ENCODE results near the gene KRT79. TPM values are rescaled to one million over a fixed set of nuclear protein-coding genes. Genes with fewer than 3 reads are reported as not detected.

Gene KRT79
- total RNA-seq, 1 experiment from 2014 or later, result not detected

DNA sequence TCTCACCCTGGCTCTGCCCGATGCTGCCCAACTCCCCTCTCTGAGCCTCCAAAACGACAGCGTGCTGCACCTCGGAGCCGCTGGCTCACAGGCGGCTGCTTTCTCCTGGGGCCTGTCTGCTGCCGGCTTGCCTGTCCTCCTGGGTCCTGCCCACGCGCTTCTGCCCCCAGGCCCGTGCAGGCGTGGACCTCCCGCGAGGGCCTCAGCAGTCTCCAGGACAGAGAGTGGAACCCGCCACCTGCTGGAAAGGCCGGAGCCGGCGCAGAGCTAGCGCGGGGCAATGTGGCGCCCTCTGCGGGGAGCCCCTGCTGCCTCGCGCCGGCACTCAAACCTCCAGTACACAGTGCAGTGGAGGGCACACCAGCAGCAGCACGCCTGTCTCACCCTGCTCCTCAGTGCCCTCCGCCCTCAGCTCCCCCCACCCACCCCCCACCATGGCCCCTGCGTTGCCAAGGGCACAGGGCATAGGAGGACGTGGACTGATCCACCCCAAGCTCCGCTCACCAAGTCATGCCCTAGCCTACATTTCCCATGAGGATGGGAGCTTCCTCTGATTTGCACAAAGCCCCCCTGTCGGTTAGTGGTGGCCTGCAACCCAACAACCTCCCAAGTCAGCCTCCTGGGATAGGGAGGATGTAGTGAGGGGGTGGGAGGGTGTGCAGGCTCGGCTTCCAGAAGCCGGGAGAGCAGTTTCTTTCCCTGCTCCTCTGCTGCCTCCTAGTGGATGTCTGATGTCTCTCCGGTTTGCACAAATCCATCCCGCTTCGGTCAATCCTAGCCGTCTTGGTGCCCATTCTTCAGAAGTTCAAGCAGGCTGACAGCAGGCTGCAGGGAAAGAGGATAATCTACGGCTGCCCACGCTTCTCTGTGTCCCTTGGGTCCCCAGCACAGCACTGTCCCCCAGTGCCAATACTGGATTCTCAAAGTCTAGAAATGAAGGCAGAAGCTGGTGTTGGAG lies 45.6 kb upstream of the KRT79 start:
- no peaks in the 10 kb centered on the region for H3K9me3 ChIP-seq (ENCODE audit: control insufficient read depth, insufficient read depth, low read depth, low read length)
- ATAC-seq (peak; percentile 92), DNase-seq (ENCODE audit: low read depth, low spot score) (peak; percentile 77)
- no peak for TF ChIP-seq TCF7L2 (IDR thresholded peaks at IDR 0.05; ENCODE audit: low read depth, low read length)
- TF ChIP-seq, protein P1, sequence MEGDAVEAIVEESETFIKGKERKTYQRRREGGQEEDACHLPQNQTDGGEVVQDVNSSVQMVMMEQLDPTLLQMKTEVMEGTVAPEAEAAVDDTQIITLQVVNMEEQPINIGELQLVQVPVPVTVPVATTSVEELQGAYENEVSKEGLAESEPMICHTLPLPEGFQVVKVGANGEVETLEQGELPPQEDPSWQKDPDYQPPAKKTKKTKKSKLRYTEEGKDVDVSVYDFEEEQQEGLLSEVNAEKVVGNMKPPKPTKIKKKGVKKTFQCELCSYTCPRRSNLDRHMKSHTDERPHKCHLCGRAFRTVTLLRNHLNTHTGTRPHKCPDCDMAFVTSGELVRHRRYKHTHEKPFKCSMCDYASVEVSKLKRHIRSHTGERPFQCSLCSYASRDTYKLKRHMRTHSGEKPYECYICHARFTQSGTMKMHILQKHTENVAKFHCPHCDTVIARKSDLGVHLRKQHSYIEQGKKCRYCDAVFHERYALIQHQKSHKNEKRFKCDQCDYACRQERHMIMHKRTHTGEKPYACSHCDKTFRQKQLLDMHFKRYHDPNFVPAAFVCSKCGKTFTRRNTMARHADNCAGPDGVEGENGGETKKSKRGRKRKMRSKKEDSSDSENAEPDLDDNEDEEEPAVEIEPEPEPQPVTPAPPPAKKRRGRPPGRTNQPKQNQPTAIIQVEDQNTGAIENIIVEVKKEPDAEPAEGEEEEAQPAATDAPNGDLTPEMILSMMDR (IDR thresholded peaks at IDR 0.05), result peak; percentile 98
- H3K27me3 ChIP-seq (ENCODE audit: control insufficient read depth, insufficient read depth, low read length), result no peaks in the 10 kb centered on the region
- intact Hi-C loops (cut with micrococcal nuclease; ENCODE audit: unreplicated experiment) (loop anchor here (5.0 kb wide), 1 partner anchor 507 kb away; no protein-coding TSS in a partner anchor), in situ Hi-C loops (cut with HindIII; ENCODE audit: low pct_unique_long_range_greater_than_20kb, low sequenced_read_pairs) (loop anchor here (25.0 kb wide), 1 partner anchor 108 kb away; no protein-coding TSS in a partner anchor)
- H3K4me3 ChIP-seq (ENCODE audit: low read depth in 2 of 2, low read length in 2 of 2), result peak overlapping the region; percentile 32 to 66
- H3K27ac ChIP-seq (ENCODE audit: low read length), result peak overlapping the region; percentile 52; the same call in 1 of the 2 replicates
- H3K4me1 ChIP-seq (ENCODE audit: control insufficient read depth, insufficient read depth, low read length), result peaks cover 14% of the 10 kb centered on the region
- no TSS peak for BruUV-seq (replicated peaks)
- ChIA-PET CTCF (interaction anchor here (0.5 to 3.0 kb wide), 28 partner anchors 9 to 980 kb away, joined by 3 to 19 read pairs (median 4); no protein-coding TSS in a partner anchor), POLR2A (interaction anchor here (0.6 kb wide), 1 partner anchor 58 kb away, joined by 6 read pairs; no protein-coding TSS in a partner anchor)
- H3K36me3 ChIP-seq (ENCODE audit: control insufficient read depth, insufficient read depth, low read length), result no peaks in the 10 kb centered on the region

- no TSS peak for BruUV-seq (replicated peaks)
- intact Hi-C loops (cut with micrococcal nuclease; ENCODE audit: unreplicated experiment), result loop anchor here (5.0 kb wide), 1 partner anchor 506 kb away; no protein-coding TSS in a partner anchor
- CTCF ChIA-PET, result interaction anchor here (0.6 to 3.0 kb wide), 15 partner anchors 8 to 740 kb away, joined by 3 to 19 read pairs (median 5); no protein-coding TSS in a partner anchor
- POLR2A ChIA-PET, result no interaction called here
- Histone ChIP-seq H3K9me3 (ENCODE audit: control insufficient read depth, insufficient read depth, low read depth, low read length) (no peaks in the 10 kb centered on the region), H3K36me3 (ENCODE audit: control insufficient read depth, insufficient read depth, low read length) (no peaks in the 10 kb centered on the region), H3K4me1 (ENCODE audit: control insufficient read depth, insufficient read depth, low read length) (peaks cover 18% of the 10 kb centered on the region), H3K4me3 (ENCODE audit: low read depth in 2 of 2, low read length in 2 of 2) (peak overlapping the region; percentile 6 to 66; a peak in 3 of 4 replicates), H3K27me3 (ENCODE audit: control insufficient read depth, insufficient read depth, low read length) (no peaks in the 10 kb centered on the region), H3K27ac (ENCODE audit: low read length) (peak overlapping the region; percentile 52; the same call in 1 of the 2 replicates)
- no peak for DNase-seq (ENCODE audit: low read depth, low spot score)
- TF ChIP-seq POLR2AphosphoS5 (IDR thresholded peaks at IDR 0.05; ENCODE audit: low read depth, low read length) (no peak), SIN3A (IDR thresholded peaks at IDR 0.05; ENCODE audit: borderline replicate concordance, insufficient read depth, low read depth, low read length) (no peak), TCF7L2 (IDR thresholded peaks at IDR 0.05; ENCODE audit: low read depth, low read length) (no peak), REST (IDR thresholded peaks at IDR 0.05; ENCODE audit: insufficient read depth in 1 of 2, low read depth in 2 of 2, low read length in 1 of 2) (no peak)
- TF ChIP-seq, protein P1 (IDR thresholded peaks at IDR 0.05), result no peak
- ATAC-seq, result no peak
- in situ Hi-C loops (cut with HindIII; ENCODE audit: low pct_unique_long_range_greater_than_20kb, low sequenced_read_pairs), result loop anchor here (25.0 kb wide), 1 partner anchor 109 kb away; no protein-coding TSS in a partner anchor
Measured at GRCh38 chr12:52878507-52879393, 44.6 kb upstream of the KRT79 start.

Measured in Panc1 (cell line).